Activated naive CD4-positive, alpha-beta T cell treated with anti-CD3 and anti-CD28 coated beads, Interleukin-2, amount 50 U/mL, for 16 hours (primary cell): ENCODE results near the gene C1QL4.
"Not testable (repeated sequence)": the region's sequence is repeated elsewhere in the genome, so short reads cannot be mapped to it uniquely, and the experiment has no call there.

Experiments
- DNase-seq: peaks from one replicate; pipeline ENCODE4 v3.0.0-alpha.2; 2020

C1QL4 gene

GRCh38 chr12:49347311-49348193 is 10.6 kb upstream of the C1QL4 start:
- peak; percentile 82 for DNase-seq

DNA sequence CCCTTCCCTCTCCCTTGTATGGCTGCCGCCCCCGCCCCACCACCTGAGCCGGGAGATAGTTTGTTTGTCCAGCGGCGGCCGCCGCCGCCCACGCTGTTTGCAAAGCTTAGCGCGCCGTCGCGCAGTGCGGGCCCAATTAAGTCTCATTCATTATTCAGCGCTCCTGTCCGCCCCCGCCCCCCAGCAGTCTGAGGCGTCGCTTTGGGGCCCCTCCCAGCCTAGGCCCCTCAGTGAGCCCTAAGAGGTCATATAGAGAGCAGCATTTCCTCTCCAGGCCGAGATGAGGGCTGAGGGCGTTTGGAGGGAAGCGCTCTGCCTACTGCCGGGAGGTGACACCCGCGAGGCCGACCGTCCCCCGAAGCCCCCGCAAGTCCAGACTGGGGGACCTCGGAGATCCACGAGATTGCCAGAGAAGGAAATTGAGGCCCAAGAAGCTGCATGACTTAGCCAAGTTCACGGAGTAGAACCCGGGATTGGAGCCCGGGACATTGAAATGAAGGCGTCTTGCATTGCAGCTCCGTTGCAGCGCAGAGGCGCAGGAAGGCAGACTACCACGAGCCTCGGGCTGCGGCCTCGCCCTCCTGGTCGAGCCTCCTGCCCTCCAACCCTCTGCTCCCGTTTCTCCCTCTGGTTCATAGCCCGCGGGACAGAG is 9.8 kb upstream of the C1QL4 start, which contains the start of gene DNAJC22:
TSS of gene DNAJC22 (plus strand) at position 230 of the 652 bp plus-strand sequence. CDS start 1,985 bp downstream, outside the sequence.
- DNase-seq: no peak

DNA sequence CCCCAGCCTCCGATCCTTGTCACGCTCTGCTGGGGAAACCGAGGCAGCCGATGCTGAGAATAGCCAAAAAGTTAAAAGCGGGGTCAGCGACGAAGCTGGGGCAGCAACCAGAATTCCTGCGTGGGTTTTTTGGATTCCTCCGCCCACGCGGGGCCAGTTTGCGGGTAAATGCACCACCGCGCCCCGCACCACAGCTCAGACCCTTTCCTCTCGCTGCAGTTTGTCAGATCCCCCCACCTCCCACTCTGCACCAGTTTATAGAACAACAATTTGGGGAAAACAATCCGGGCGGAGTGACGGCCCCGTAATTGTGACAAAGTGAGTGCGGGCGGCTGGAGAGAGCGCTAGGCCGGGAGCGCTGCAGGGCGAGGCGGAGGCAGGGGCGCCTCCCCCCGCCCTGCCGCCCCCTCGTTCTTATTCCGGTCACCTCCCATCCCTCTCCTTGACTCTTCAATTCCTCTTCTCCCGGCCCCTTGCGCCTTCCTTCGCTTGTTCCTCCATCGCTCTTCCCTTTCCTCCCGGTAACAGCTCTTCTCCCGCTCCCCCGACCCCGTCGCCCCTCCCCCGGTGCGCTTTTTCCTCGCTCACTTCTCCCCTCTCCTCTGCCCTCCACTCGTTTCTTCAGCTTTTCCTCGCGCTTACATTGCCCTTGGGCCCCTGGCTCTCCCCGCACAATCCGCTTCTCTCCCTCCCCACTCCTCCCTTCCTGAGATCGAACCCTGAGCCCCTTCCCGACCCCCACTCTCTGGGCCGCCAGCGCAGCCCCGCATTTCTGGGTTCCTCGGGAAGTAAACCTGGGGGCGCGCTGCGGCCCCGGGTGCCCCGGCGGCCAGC is 9.1 kb upstream of the C1QL4 start:
- DNase-seq: no peak

DNA sequence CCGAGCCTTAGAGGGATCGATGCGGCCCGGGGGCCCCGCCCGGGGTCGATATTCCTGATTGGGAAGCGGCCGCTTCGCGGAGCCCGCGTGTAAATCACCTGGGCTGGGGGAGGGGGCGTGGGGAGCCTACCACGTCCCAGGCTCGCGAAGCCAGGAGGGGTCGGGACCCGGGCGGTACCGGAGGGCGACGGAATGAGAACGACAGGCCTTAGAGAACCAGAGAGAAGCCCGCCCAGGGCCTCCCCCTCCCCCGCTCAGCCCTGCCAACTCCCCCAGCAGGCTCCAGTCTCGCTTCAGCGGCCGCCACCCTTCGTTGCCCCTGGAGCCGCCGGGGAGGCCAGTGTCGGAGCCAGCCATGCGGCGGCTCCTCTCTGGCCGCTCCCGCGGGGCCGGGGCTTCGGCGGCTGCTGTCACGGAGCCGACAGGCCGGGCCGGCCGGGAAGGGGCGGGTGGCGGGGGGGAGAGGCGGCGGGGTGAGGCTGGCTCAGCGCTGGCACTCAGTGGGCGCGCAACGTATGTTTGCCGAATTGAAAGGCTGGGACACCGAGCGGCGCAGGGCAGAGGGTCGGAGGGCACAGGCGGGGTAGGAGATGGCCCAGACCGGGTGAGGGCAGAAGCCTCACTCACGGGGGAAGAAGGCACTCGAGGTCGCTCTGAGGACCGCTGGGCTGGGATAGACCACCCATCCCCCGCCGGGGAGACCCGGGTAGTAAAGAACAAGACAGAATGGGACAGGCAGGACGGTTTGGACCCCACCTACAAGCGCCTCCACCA is 8.2 kb upstream of the C1QL4 start:
- DNase-seq: no peak

DNA sequence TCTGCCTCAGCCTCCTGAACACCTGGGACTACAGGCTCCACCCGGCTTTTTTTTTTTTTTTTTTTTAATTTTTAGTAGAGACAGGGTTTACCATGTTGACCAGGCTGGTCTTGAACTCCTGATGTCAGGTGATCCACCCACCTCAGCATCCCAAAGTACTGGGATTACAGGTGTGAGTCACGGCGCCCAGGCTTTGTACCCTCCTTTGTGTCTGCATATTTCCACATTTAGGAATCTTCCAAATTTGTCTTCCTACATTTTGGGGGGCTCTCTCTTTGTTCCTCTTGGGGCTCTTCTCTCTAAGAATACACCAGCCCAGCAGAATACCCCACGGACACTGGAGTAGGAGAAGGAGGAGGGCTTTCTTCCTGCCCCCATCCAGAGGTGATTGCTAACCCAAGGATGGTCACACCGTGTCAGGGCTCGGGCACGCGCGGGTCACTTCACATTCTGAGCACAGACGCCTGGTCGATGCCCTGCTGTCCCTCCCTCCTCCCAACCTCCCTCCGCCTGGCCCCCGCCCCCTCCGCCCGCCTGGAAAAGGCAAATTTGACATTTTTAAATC is 7.6 kb upstream of the C1QL4 start:
- DNase-seq: no peak

DNA sequence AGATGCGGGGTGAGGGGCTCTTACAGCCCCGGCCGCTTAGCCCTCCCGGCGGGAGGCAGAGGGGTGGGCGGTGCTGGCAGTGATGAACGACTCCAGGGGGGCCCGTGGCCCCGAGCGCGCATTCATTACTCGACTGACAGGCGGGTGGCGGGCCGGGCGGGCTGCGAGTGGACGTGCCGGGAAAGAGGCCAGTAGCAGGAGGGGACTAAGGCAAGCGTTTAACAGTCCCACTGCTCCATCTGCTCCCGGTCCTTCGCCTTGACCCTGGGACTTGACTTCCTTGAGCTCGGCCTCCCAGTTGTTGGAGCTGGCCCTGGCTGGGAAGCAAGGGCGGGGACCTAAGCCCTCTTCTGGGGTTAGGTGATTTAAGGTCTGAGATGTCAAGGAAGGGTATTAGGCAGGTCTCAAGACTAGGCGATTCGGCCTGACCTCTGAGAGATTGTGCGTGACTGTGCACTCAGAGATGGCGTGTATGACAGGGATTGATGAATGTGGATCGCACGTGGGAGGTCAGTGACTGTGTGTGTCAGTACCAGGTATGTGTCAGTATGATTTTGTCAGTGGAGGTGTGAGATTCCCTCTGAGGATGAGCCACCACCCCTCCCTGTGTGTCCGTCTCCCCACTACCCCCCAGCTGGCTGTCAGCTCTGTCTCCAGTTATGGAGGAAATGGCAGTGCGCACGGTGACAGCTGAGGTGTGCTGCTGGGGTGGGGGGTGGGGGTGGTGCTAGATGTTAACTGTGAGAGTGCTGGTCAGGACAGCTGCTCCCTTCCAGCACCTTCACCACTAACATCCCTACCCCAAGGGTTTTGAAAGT is 6.1 kb upstream of the C1QL4 start:
- DNase-seq: peak; percentile 63

GRCh38 chr12:49342066-49342913 is 5.3 kb upstream of the C1QL4 start:
- peak; percentile 75 for DNase-seq

DNA sequence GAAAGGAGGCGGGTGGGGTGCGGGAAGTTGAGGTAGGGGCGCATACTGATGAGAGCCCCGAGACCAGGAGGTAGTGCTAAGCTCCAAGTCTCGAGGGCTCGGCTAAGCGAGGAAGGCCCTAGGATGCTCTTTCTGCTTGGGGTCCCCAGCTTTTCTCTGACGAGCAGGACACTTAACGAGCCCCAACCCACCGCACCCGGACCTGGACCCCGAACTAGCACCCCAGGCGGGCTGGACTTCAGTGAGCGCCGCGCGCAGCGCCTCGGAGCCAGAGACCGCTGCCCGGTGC is 4.7 kb upstream of the C1QL4 start:
- no peak for DNase-seq

DNA sequence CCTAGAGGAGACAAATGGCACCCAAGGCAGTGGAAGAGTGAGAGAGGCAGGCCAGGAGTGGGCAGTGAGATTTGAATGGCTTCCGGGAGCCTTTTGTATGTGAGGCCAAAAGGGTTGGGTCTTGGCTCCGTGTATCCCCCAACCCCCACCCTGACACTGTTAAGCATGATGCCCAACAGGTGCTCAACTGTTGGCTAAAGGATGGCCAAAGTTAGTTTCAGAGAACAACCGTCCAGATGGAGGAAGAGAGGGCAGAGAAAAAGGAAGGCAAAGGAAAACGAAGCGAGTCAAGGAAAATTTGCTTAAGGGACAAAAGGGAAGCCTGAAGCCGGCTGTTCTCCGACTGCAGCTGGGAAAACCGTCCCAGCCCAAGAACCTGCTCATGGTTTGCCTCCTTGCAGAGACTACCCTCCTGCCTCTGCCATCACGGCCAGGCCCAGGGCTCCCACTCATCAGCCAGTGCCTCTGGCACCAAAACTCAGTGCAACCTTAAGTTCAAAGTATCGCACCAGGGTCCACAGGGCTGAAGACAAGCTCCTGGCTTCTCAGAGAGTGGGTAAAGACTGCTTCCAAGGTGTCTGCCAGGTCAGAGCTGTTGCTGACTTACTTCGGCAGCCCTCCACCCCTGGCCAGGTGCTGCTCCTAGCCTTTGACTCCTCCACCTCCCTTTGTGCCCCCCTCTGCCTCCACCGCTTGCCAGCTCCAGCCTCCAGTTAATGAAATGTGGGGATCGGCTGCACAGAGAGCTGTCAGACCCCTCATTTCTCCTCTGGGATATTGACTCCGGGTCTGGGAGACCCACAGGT is 4.2 kb upstream of the C1QL4 start:
- DNase-seq: no peak

DNA sequence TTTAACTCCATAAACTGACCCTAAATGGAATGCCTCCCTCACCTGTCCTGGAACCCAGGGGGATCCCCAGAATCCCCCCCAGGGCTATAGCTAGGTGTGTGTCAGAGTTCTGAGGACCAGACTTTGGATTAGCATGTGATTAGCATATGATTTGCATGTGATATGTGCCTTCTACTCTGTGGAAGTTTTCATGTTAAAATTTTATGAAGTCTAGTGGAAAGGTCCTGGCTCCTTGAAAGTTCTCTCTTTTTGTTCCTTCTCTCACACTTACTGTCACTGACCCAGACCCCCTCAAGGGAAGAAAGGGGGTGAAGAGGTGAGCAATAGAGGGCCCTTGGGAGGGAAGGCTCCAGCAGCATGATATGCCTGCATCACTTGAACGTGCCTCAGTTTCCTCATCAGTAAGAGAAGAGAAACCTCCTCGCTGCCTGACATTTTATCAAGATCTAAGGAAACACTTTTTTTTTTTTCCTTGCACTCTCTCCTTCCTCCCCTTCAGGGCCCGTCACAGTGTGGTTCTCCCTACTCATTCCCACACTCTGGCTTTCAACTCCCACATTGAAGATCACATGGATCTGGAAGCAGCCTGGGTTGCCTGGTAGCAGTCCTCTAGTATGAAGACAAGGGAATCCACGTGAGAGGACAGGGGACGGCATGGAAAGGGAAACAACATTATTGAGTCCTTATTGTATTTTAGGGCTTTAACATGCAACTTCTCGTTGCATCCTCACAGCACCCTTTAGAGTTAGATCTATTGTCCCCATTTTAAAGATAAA is 3.3 kb upstream of the C1QL4 start:
- DNase-seq: no peak

GRCh38 chr12:49339464-49339861 is 2.5 kb upstream of the C1QL4 start:
- DNase-seq: no peak

GRCh38 chr12:49338830-49339463 is 2.0 kb upstream of the C1QL4 start:
- DNase-seq: no peak

GRCh38 chr12:49335955-49336644 is 888 bp downstream of the C1QL4 start:
- no peak for DNase-seq

GRCh38 chr12:49335118-49335954 is 1.7 kb downstream of the C1QL4 start:
- no peak for DNase-seq

- no peak for DNase-seq
Observed at GRCh38 chr12:49334681-49335080, 2.3 kb downstream of the C1QL4 start.

GRCh38 chr12:49334226-49334625 is 2.8 kb downstream of the C1QL4 start:
- no peak for DNase-seq

DNA sequence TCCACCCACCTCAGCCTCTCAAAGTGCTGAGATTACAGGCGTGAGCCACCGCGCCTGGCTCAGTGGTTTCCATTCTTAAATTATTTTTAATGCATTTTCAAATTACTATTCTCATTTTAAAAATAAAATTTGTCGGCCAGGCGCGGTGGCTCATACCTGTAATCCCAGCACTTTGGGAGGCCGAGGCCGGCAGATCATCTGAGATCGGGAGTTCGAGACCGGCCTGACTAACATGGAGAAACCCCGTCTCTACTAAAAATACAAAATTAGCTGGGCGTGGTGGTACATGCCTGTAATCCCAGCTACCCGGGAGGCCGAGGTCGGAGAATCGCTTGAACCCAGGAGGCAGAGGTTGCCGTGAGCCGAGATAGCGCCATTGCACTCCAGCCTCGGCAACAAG is 3.2 kb downstream of the C1QL4 start:
- DNase-seq: not testable (repeated sequence)
